ENCODE data around the gene MORC2.

MORC2 gene

GRCh38 chr22:30889268-30889995 lies 79.1 kb downstream of the MORC2 start:
- DNase-seq (ENCODE audit: low read depth in 2 of 2): no peak

GRCh38 chr22:30887861-30888260 lies 80.7 kb downstream of the MORC2 start:
- DNase-seq (ENCODE audit: low read depth in 2 of 2): no peak

- DNase-seq (ENCODE audit: low read depth in 2 of 2): no peak
Observed at GRCh38 chr22:30887453-30887852, 81.1 kb downstream of the MORC2 start.

GRCh38 chr22:30885591-30885990 lies 83.0 kb downstream of the MORC2 start:
- DNase-seq (ENCODE audit: low read depth in 2 of 2): no peak

- DNase-seq (ENCODE audit: low read depth in 2 of 2): no peak
Observed at GRCh38 chr22:30885001-30885366, 83.6 kb downstream of the MORC2 start.

GRCh38 chr22:30884211-30885000 lies 84.2 kb downstream of the MORC2 start:
- no peak for DNase-seq (ENCODE audit: low read depth in 2 of 2)

- no peak for DNase-seq (ENCODE audit: low read depth in 2 of 2)
Observed at GRCh38 chr22:30883586-30884145, 84.9 kb downstream of the MORC2 start.

- no peak for DNase-seq (ENCODE audit: low read depth in 2 of 2)
Observed at GRCh38 chr22:30882974-30883533, 85.5 kb downstream of the MORC2 start.

- DNase-seq (ENCODE audit: low read depth in 2 of 2): no peak
Observed at GRCh38 chr22:30882184-30882717, 86.3 kb downstream of the MORC2 start.

- no peak for DNase-seq (ENCODE audit: low read depth in 2 of 2)
Observed at GRCh38 chr22:30881361-30882183, 87.0 kb downstream of the MORC2 start.

GRCh38 chr22:30880847-30881246 lies 87.7 kb downstream of the MORC2 start:
- DNase-seq (ENCODE audit: low read depth in 2 of 2): no peak

GRCh38 chr22:30880181-30880601 lies 88.4 kb downstream of the MORC2 start:
- DNase-seq (ENCODE audit: low read depth in 2 of 2): no peak

- DNase-seq (ENCODE audit: low read depth in 2 of 2): no peak
Observed at GRCh38 chr22:30879415-30879797, 89.2 kb downstream of the MORC2 start.

GRCh38 chr22:30878516-30879414 lies 89.8 kb downstream of the MORC2 start:
- DNase-seq (ENCODE audit: low read depth in 2 of 2): no peak

- DNase-seq (ENCODE audit: low read depth in 2 of 2): no peak
Observed at GRCh38 chr22:30877662-30878515, 90.7 kb downstream of the MORC2 start.

- DNase-seq (ENCODE audit: low read depth in 2 of 2): no peak
Observed at GRCh38 chr22:30876915-30877553, 91.5 kb downstream of the MORC2 start.

- no peak for DNase-seq (ENCODE audit: low read depth in 2 of 2)
Observed at GRCh38 chr22:30876221-30876751, 92.3 kb downstream of the MORC2 start.

- no peak for DNase-seq (ENCODE audit: low read depth in 2 of 2)
Observed at GRCh38 chr22:30875481-30876215, 92.9 kb downstream of the MORC2 start.
